Psoas muscle (tissue), 8 donors: ENCODE results near the gene WFDC5. TPM values are rescaled to one million over a fixed set of nuclear protein-coding genes. Genes with fewer than 3 reads are reported as not detected.
A peak's percentile ranks its signal among the peaks of the same experiment; 100 is the strongest.

Experiments
- ATAC-seq, 4 donors: fragments of 200-7000 bp; cut with Tn5 transposase; one replicate each; pipeline ENCODE4 v1.9.1; 2020; ENCODE audit warnings: moderate library complexity in 3 of 4, mild to moderate bottlenecking in 2 of 4
- DNase-seq, 2 donors: peaks; one replicate each; pipeline ENCODE4 v3.0.0-alpha.2; 2020
- H3K27ac ChIP-seq: fragments of 200-600 bp; one replicate; pipeline ENCODE4 v1.8.0; 2022
- H3K27me3 ChIP-seq, 3 donors: fragments of 200-600 bp in 1 of 3; one replicate each; pipeline versions ENCODE4 v1.6.1 to v1.8.0; 2013 to 2022; ENCODE audit warnings: low read length in 2 of 3, mild to moderate bottlenecking in 2 of 3, moderate library complexity in 1 of 3; ENCODE audit not compliant: insufficient read depth in 3 of 3
- H3K36me3 ChIP-seq, 2 donors: fragments of 200-600 bp in 1 of 2; one replicate each; pipeline versions ENCODE4 v1.6.1 to v1.8.0; 2013 to 2022; ENCODE audit warnings: low read depth in 1 of 2, mild to moderate bottlenecking in 1 of 2, moderate library complexity in 1 of 2; ENCODE audit not compliant: insufficient read depth in 1 of 2
- H3K4me1 ChIP-seq: fragments of 200-600 bp; one replicate; pipeline ENCODE4 v1.8.0; 2022
- H3K4me3 ChIP-seq: fragments of 200-600 bp; one replicate; pipeline ENCODE4 v1.8.0; 2022; ENCODE audit warnings: mild to moderate bottlenecking
- H3K9me3 ChIP-seq: fragments of 200-600 bp; one replicate; pipeline ENCODE4 v1.8.0; 2022
- WGBS, 3 donors: extraction: QIAGEN DNeasy Blood & Tissue Kit; methylation state at CpG; one replicate each; pipeline versions ENCODE4 v1.1.6 to v1.1.7; 2013; 5-methylcytosine and 5-hydroxymethylcytosine counted together
- intact Hi-C, 2 donors: fragments of 100-400 bp; cut with DNase I; formaldehyde crosslinking; loops; one replicate each; pipeline versions ENCODE4 v1.11.0 to v1.14.2; 2022
- polyA plus RNA-seq, 3 donors: library from polyadenylated mRNA; stranded (reverse); fragments of 200-250 nt; gene quantifications; one replicate each; pipeline ENCODE4 v1.2.3, GENCODE V29; 2013
- total RNA-seq, 4 donors: library from RNA; stranded (reverse); fragmentation: NEBNext Ultra II Directional in 2 of 4; extraction: Animal tissue kit (Norgen Biotek cat#: 25700) in 2 of 4; gene quantifications; one replicate each; pipeline versions ENCODE4 v1.2.1 to v1.2.4, GENCODE V29; 2021 to 2023
- TF ChIP-seq, protein P1 (sequence below): fragments of 200-600 bp; IDR thresholded peaks from one replicate; pipeline ENCODE4 v1.8.0; 2022; ENCODE audit warnings: antibody characterized with exemption
- donor health status: healthy with polysubstance abuse.
- donor health status: DM: no; HTN: no; CAD: no; lungs with moderate emphysema.
- donor health status: Bipolar disorder and iron deficiency.
- donor health status: healthy.
- donor health status: DM: yes; HTN: yes; CAD: no.
- donor health status: DM: no; HTN: no; CAD: no.
- donor health status: DM: no; HTN: no; CAD: no.
- donor health status: DM: yes; HTN: yes; CAD: no.

The WFDC5 gene
- total and polyA plus RNA-seq, 7 donors: not detected

- intact Hi-C loops: no loop called here
- TF ChIP-seq, protein P1, sequence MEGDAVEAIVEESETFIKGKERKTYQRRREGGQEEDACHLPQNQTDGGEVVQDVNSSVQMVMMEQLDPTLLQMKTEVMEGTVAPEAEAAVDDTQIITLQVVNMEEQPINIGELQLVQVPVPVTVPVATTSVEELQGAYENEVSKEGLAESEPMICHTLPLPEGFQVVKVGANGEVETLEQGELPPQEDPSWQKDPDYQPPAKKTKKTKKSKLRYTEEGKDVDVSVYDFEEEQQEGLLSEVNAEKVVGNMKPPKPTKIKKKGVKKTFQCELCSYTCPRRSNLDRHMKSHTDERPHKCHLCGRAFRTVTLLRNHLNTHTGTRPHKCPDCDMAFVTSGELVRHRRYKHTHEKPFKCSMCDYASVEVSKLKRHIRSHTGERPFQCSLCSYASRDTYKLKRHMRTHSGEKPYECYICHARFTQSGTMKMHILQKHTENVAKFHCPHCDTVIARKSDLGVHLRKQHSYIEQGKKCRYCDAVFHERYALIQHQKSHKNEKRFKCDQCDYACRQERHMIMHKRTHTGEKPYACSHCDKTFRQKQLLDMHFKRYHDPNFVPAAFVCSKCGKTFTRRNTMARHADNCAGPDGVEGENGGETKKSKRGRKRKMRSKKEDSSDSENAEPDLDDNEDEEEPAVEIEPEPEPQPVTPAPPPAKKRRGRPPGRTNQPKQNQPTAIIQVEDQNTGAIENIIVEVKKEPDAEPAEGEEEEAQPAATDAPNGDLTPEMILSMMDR: no peak
These were observed 32.5 kb downstream of the WFDC5 start for GRCh38 chr20:45082468-45082867.

DNA sequence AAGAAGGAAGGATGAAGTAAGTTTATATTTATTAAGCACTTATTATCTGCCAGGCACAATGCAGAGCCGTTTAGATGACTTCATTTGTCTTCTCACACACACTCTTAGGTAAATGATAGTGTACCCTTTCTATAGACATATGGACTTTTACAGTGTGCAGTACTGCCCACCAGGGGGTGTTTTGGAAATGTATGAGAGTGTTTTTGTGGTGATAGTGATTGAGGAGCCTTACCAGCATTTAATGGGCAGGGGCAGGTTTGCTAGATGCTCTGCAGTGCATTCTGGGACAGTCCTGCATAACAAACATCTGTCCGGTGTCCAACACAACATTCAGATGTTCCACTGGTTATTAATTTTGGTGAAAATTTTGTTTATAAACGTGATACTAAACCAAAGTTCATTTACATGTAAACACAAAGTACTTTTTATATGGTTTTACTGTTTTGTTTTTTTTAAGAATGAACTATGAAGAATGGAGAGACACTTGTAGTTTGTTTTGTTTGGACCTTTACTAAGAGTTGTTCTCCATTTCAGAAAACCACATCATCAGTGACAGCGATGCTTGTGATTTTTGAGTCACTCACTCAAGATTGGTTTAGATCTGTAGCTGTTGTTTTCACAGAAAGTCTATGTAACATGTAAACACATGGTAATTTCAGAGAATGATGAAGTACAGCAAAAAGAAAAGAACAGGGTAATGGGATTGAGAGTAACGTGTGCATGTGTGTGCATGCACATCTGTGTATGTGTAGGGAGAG lies 33.9 kb downstream of the WFDC5 start:
- TF ChIP-seq, protein P1: peak; percentile 5
- 85 to 92% (median 85%) methylated on average over 5 of the region's 5 CpGs for WGBS, 3 donors
- Histone ChIP-seq H3K27me3 (no peaks in the 10 kb centered on the region), H3K27ac (no peak overlapping the region), H3K4me3 (no peak overlapping the region), H3K36me3 (peaks cover 10 to 28% of the 10 kb centered on the region in 2 donors), H3K4me1 (no peaks in the 10 kb centered on the region), H3K9me3 (peaks cover 6% of the 10 kb centered on the region)
- intact Hi-C loops: no loop called here
- ATAC-seq (no peak), DNase-seq (no peak)

More at GRCh38 chr20:45082468-45082867, 32.5 kb downstream of the WFDC5 start:
- H3K4me1 ChIP-seq: no peaks in the 10 kb centered on the region
- H3K27me3 ChIP-seq: no peaks in the 10 kb centered on the region
- 93 to 99% (median 97%) methylated on average over 3 of the region's 3 CpGs for WGBS, 3 donors
- H3K27ac ChIP-seq: no peak overlapping the region
- peaks cover 6% of the 10 kb centered on the region for H3K9me3 ChIP-seq
- H3K4me3 ChIP-seq: no peak overlapping the region
- peaks cover 4 to 18% of the 10 kb centered on the region in 2 donors for H3K36me3 ChIP-seq
- no peak for DNase-seq
- ATAC-seq: no peak

- Histone ChIP-seq H3K4me3 (no peak overlapping the region), H3K36me3 (peaks cover 10 to 44% of the 10 kb centered on the region in 2 donors), H3K9me3 (peaks cover 4% of the 10 kb centered on the region), H3K4me1 (no peaks in the 10 kb centered on the region), H3K27ac (no peak overlapping the region), H3K27me3 (no peaks in the 10 kb centered on the region)
- TF ChIP-seq, protein P1: no peak
- ATAC-seq (no peak), DNase-seq (no peak)
- intact Hi-C loops: no loop called here
- 93 to 95% (median 94%) methylated on average over 3 of the region's 3 CpGs for WGBS, 3 donors
These were observed 37.4 kb downstream of the WFDC5 start for GRCh38 chr20:45077559-45077958.

DNA sequence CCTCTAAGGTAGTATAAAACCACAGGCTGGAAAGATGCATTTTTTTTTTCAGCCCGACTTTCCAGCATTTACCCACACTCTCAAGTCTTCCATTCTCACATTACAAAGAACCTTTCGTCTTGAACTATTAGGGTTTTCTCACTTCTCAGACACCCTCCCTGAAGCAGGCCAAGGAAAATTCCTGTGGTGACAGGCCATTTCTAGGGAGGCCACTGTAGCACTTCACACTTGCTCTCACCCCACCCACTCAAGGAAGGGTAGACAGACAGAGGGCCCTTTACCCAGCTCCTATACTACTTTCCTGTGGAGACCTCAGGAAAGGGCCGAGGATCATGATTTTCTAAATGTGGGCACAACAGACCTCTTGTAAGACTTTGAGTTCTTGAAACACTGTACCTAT lies 41.8 kb downstream of the WFDC5 start:
- TF ChIP-seq, protein P1: no peak
- Histone ChIP-seq H3K27ac (no peak overlapping the region), H3K36me3 (peaks cover 6 to 27% of the 10 kb centered on the region in 2 donors), H3K4me3 (no peak overlapping the region), H3K9me3 (no peaks in the 10 kb centered on the region), H3K4me1 (peaks cover 10% of the 10 kb centered on the region), H3K27me3 (no peaks in the 10 kb centered on the region)
- WGBS, 3 donors: 72 to 82% (median 75%) methylated on average over 3 of the region's 3 CpGs
- DNase-seq (no peak), ATAC-seq (no peak)
- intact Hi-C loops: no loop called here
